Measurements from ENCODE around the gene P4HB. TPM values are rescaled to one million over a fixed set of nuclear protein-coding genes. Genes with fewer than 3 reads are reported as not detected.
"Not testable (repeated sequence)": the region's sequence is repeated elsewhere in the genome, so short reads cannot be mapped to it uniquely, and the experiment has no call there.

Gene P4HB
- total RNA-seq, 4 donors from 2014 or later, result 366 to 725 (median 608) TPM

DNA sequence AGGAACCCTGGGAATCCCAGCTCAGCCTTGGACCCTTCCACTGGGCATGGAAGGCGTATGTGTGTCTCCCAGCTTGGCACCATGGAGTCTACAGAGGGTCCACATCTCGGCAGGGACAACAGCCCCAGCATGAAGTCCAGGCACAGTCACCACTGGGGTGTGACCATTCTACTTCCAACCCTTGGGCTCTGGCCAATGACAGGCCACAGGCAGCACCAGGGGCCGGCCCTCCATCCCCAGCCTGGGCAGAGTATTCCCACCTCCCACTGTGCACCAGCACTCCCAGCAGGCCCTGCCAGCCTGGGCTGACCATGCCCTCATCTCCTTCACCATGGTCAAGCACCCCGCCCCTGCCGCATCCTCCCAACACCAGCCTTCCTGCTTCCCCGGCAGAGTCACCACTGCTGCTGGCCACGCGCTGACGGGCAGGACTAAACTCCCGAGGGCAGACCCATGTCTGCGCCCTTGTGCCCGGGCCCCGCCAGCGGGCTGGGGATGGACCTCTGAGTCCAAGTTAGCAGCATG is 15.9 kb downstream of the P4HB start:
- DNase-seq (ENCODE audit: low spot score), result no peak
- ATAC-seq (ENCODE audit: low FRiP score), result no peak
- TF ChIP-seq, protein P1, sequence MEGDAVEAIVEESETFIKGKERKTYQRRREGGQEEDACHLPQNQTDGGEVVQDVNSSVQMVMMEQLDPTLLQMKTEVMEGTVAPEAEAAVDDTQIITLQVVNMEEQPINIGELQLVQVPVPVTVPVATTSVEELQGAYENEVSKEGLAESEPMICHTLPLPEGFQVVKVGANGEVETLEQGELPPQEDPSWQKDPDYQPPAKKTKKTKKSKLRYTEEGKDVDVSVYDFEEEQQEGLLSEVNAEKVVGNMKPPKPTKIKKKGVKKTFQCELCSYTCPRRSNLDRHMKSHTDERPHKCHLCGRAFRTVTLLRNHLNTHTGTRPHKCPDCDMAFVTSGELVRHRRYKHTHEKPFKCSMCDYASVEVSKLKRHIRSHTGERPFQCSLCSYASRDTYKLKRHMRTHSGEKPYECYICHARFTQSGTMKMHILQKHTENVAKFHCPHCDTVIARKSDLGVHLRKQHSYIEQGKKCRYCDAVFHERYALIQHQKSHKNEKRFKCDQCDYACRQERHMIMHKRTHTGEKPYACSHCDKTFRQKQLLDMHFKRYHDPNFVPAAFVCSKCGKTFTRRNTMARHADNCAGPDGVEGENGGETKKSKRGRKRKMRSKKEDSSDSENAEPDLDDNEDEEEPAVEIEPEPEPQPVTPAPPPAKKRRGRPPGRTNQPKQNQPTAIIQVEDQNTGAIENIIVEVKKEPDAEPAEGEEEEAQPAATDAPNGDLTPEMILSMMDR (IDR thresholded peaks at IDR 0.05), result no peak

DNA sequence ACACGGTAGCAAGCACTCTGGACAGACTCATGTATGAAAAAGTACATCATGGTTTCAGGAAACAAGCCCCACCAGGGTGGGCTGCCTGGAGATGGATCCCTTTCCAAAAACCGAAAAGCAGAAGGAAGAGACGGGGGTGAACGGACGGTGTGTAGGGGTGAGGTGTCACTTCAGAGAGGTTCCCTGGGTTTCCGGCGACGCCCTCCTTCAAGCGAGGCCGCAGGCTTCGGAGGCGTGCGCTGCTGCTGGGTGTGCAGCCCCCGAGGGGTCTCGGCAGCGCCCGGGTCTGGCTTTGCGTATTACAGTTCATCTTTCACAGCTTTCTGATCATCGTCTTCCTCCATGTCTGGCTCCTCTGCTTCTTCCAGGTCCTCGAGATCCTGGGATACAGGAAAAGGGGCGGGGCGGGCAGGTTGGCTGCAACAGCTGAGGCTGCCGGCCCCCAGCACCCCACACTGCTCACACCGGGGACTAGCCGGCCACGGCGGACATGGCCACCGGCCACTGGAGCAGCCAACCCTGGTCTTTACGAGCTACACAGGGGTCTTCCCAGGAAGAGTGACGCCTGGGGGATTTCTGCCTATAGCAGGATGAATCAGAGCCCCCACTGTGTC is 16.5 kb downstream of the P4HB start:
- no peak for ATAC-seq (ENCODE audit: low FRiP score)
- DNase-seq (ENCODE audit: low spot score), result no peak
- TF ChIP-seq, protein P1 (IDR thresholded peaks at IDR 0.05), result no peak

DNA sequence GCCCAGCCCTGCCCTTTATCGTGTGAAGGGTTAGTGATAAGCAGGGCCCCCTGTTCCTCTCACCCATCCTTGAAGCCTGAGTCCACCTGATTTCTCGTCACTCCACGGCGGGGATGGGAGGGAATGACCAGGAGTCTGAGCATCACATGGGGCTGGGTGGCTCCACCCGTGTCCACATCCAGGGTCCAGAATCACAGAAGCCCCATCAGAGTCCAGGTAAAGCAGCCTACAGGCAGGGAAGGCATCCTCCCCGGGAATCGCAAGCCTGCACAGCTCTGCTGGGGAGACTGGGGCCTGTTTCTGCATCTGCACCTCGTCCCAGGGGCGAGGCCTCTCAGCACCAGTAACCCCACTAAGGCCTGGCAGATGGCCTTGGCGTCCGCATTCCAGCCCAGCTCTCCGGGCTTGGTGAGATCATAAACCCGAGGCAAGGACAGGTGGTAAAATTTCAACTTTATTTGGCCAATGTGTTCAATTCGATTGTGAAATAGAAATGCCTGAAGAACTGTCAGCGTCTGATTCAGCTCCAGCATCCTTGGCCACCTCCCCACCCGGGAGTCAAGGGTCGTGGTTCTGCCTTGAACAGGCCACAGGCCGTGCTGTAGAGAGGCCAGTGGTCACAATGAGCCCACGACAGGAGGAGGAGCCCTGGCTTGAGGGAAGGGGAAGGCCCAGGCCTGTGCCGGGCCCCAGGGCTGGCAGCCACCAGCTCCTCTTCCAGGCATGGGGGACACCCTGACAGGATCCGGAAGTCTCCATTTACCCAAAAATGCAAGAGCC is 17.4 kb downstream of the P4HB start:
- no peak for ATAC-seq (ENCODE audit: low FRiP score)
- TF ChIP-seq, protein P1 (IDR thresholded peaks at IDR 0.05), result no peak
- no peak for DNase-seq (ENCODE audit: low spot score)

DNA sequence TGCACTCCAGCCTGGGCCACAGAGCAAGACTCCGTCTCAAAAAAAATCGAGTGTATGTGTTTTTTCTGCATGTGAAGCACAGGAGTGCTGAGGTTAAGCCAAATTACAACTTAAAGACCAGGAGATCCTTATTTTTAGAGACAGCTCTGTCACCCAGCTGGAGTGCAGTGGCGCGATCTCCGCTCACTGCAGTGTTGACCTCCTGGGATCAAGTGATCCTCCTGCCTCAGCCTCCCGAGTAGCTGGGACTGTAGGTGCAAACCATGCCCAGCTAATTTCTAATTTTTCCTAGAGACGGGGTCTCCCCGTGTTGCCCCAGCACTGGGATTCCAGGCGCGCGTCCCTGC is 18.0 kb downstream of the P4HB start:
- no peak for ATAC-seq (ENCODE audit: low FRiP score)
- no peak for DNase-seq (ENCODE audit: low spot score)
- TF ChIP-seq, protein P1 (IDR thresholded peaks at IDR 0.05), result no peak

DNA sequence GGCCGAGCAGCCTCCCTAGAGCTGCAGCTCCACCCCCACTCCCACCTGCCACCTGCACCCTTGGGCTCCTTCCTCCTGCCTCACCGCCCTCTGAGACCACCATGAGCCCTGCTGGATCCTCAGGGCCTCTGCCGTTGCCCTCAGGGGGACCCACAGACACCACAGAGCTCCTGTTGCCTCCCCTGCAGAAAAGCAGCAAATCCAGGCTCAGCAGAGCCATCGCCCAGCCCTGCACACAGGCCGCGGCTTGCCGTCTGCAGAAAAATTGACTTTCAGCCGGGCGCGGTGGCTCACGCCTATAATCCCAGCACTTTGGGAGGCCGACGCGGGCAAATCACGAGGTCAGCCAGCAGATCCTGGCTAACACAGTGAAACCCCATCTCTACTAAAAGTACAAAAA is 18.5 kb downstream of the P4HB start:
- ATAC-seq (ENCODE audit: low FRiP score), result no peak
- TF ChIP-seq, protein P1 (IDR thresholded peaks at IDR 0.05), result no peak
- no peak for DNase-seq (ENCODE audit: low spot score)

DNA sequence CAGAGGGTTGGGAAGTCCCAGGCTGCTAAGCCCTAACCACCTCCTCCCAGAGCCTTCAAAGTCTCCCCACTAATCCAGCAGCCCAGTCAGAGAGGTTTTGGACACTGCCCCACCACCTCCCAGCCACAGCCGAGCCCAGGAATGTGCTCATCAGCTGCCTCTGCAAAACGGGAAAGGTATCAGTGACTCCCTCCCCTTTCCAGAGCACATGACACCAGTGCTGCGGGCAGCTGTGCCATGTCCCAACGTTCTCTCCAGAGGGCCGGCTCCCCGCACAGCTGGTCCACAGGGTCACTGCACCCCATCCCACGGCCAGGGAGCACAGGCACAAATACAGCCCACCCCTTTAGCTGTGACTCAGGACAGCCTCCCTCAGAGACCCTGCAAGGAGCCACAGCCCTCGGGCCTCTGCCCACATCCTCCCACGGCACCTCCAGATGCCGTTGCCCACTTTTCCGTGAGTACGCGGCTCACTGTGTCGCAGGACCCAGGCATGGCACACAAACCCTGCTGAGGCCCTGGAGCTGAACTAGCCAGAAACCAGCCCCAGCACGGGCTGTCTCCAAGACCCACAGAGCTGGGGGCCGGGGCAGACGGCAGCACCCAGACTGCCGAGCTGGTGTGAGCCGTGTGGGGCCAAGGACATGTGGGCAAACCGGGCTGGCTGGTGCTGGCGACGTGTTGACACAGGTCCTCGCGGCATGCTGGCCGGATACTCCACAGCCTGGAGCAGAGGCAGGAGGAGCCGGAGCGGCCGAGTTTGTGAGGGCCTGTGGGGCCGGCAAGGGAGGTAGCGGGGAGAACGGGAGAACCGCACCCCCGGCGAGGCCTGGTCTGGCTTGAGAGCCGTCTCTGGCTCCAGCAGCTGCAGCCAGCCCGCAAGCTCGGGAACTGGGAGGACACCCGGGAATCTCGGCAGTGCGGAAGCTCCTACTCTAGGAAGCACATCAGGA is 19.2 kb downstream of the P4HB start:
- TF ChIP-seq, protein P1 (IDR thresholded peaks at IDR 0.05), result no peak
- DNase-seq (ENCODE audit: low spot score) (no peak), ATAC-seq (ENCODE audit: low FRiP score) (no peak)

DNA sequence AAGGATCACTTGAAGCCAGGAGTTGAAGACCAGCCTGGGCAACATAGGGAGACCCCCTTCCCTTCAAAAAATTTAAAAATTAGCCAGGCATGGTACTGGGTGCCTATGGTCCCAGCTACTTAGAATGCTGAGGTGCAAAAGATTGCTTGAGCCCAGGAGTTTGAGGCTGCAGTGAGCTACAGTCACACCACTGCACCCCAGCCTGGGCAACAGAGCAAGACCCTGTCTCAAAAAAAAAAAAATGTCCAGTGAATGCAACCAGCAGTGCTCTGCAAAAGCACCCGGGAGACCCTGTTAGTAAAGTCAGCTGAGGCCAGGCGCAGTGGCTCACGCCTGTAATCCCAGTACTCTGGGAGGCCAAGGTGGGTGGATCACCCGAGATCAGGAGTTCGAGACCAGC is 20.3 kb downstream of the P4HB start:
- ATAC-seq (ENCODE audit: low FRiP score); DNase-seq (ENCODE audit: low spot score): not testable (repeated sequence)
